Measurements from ENCODE around the gene ARPIN.
"Not testable (repeated sequence)": the region's sequence is repeated elsewhere in the genome, so short reads cannot be mapped to it uniquely, and the experiment has no call there.

Gene ARPIN

GRCh38 chr15:89912674-89913396 is at the start of gene ARPIN:
Gene ARPIN (minus strand): TSS chr15:89912952. CDS start chr15:89912835, 117 bp downstream.
- peak; percentile 86 for DNase-seq (ENCODE audit: low spot score)

GRCh38 chr15:89958107-89958805 is 45.5 kb upstream of the ARPIN start:
- DNase-seq (ENCODE audit: low spot score): no peak

- not testable (repeated sequence) for DNase-seq (ENCODE audit: low spot score)
Measured at GRCh38 chr15:89955449-89955998, 42.8 kb upstream of the ARPIN start.

GRCh38 chr15:89954541-89954940 is 41.8 kb upstream of the ARPIN start:
- DNase-seq (ENCODE audit: low spot score): no peak

- DNase-seq (ENCODE audit: low spot score): no peak
Measured at GRCh38 chr15:89948796-89949195, 36.0 kb upstream of the ARPIN start.

GRCh38 chr15:89947385-89947784 is 34.6 kb upstream of the ARPIN start:
- no peak for DNase-seq (ENCODE audit: low spot score)

GRCh38 chr15:89946681-89947299 is 34.0 kb upstream of the ARPIN start:
- DNase-seq (ENCODE audit: low spot score): no peak

- not testable (repeated sequence) for DNase-seq (ENCODE audit: low spot score)
Measured at GRCh38 chr15:89943721-89944120, 31.0 kb upstream of the ARPIN start.

GRCh38 chr15:89939910-89940309 is 27.2 kb upstream of the ARPIN start:
- DNase-seq (ENCODE audit: low spot score): no peak

- not testable (repeated sequence) for DNase-seq (ENCODE audit: low spot score)
Measured at GRCh38 chr15:89939377-89939776, 26.6 kb upstream of the ARPIN start.

GRCh38 chr15:89937365-89938350 is 24.9 kb upstream of the ARPIN start:
- DNase-seq (ENCODE audit: low spot score): no peak

GRCh38 chr15:89936786-89937265 is 24.1 kb upstream of the ARPIN start:
- DNase-seq (ENCODE audit: low spot score): no peak

- DNase-seq (ENCODE audit: low spot score): no peak
Measured at GRCh38 chr15:89936051-89936785, 23.5 kb upstream of the ARPIN start.

- no peak for DNase-seq (ENCODE audit: low spot score)
Measured at GRCh38 chr15:89932880-89933279, 20.1 kb upstream of the ARPIN start.

GRCh38 chr15:89928421-89928820 is 15.7 kb upstream of the ARPIN start:
- DNase-seq (ENCODE audit: low spot score): no peak

- peak; percentile 67 for DNase-seq (ENCODE audit: low spot score)
Measured at GRCh38 chr15:89926158-89926557, 13.4 kb upstream of the ARPIN start.

- no peak for DNase-seq (ENCODE audit: low spot score)
Measured at GRCh38 chr15:89917442-89918101, 4.8 kb upstream of the ARPIN start.

- no peak for DNase-seq (ENCODE audit: low spot score)
Measured at GRCh38 chr15:89916660-89917059, 3.9 kb upstream of the ARPIN start.

- DNase-seq (ENCODE audit: low spot score): peak; percentile 69
Measured at GRCh38 chr15:89912145-89912673, 543 bp downstream of the ARPIN start.
